GM12873 (cell line): ENCODE data around the gene COL11A1.

Experiments
- CTCF ChIP-seq: IDR thresholded peaks from 2 replicates; pipeline ENCODE4 v1.5.1; 2012; ENCODE audit warnings: low read depth, mild to moderate bottlenecking, moderate library complexity, low read length, control low read depth; ENCODE audit not compliant: insufficient read depth; ENCODE audit errors: missing control alignments

Gene COL11A1

GRCh38 chr1:102853701-102854187 is 254.6 kb downstream of the COL11A1 start:
- TF ChIP-seq CTCF, result no peak

- no peak for TF ChIP-seq CTCF
These were observed 255.2 kb downstream of the COL11A1 start for GRCh38 chr1:102853136-102853535.

GRCh38 chr1:102852613-102853012 is 255.7 kb downstream of the COL11A1 start:
- TF ChIP-seq CTCF, result no peak

GRCh38 chr1:102851616-102852015 is 256.7 kb downstream of the COL11A1 start:
- no peak for TF ChIP-seq CTCF

- no peak for TF ChIP-seq CTCF
These were observed 265.7 kb downstream of the COL11A1 start for GRCh38 chr1:102842606-102843005.

GRCh38 chr1:102840741-102841140 is 267.6 kb downstream of the COL11A1 start:
- TF ChIP-seq CTCF, result no peak

GRCh38 chr1:102838016-102838415 is 270.3 kb downstream of the COL11A1 start:
- TF ChIP-seq CTCF, result no peak

GRCh38 chr1:102837551-102837950 is 270.8 kb downstream of the COL11A1 start:
- TF ChIP-seq CTCF, result no peak
